ENCODE data around the gene AADAT. TPM values are rescaled to one million over a fixed set of nuclear protein-coding genes. Genes with fewer than 3 reads are reported as not detected.

AADAT gene
- total and polyA plus RNA-seq, 2 of the 4 experiments (the other 2 are of a cell fraction): 4.7 to 6.9 TPM

- DNase-seq (no peak), ATAC-seq (ENCODE audit: low read depth) (no peak)
- WGBS, 2 experiments (ENCODE audit: extremely low coverage in 2 of 2, insufficient read length in 1 of 2): no CpG with 5 or more reads among the region's 2 CpGs
- Histone ChIP-seq H3K9me3 (ENCODE audit: control insufficient read depth, insufficient read depth, low read length) (no peaks in the 10 kb centered on the region), H3K9ac (ENCODE audit: low read depth, low read length) (no peak overlapping the region), H4K8ac (ENCODE audit: low read depth in 2 of 2, low read length in 2 of 2) (no peak overlapping the region), H3K9me1 (ENCODE audit: insufficient read depth, low read length) (no peaks in the 10 kb centered on the region), H3K79me1 (ENCODE audit: low read depth in 1 of 2, low read length in 2 of 2) (peaks cover 0 to 6% of the 10 kb centered on the region in 2 experiments; a peak in 1 of 4 replicates), H2BK15ac (ENCODE audit: low read depth, low read length) (no peak overlapping the region), H3K27ac (ENCODE audit: insufficient read depth, low read length) (no peak overlapping the region), H2AFZ (replicated peaks; ENCODE audit: low read length, poor library complexity) (no peak overlapping the region), H3K18ac (ENCODE audit: low read depth, low read length) (no peak overlapping the region), H3K4me3 (ENCODE audit: insufficient read depth, low read depth, low read length) (no peak overlapping the region), H3K14ac (replicated peaks; ENCODE audit: low read depth, low read length) (no peak overlapping the region), H2AK9ac (replicated peaks; ENCODE audit: low read depth, low read length, poor library complexity) (no peak overlapping the region), H2BK120ac (ENCODE audit: low read depth, low read length) (no peak overlapping the region), H3K4me1 (ENCODE audit: control insufficient read depth, insufficient read depth, low read length) (no peaks in the 10 kb centered on the region), H3K36me3 (ENCODE audit: control insufficient read depth, insufficient read depth, low read length) (no peaks in the 10 kb centered on the region), H3K23ac (ENCODE audit: low read depth, low read length) (no peak overlapping the region), H4K91ac (ENCODE audit: insufficient read depth, low read depth, low read length) (no peak overlapping the region), H4K5ac (ENCODE audit: low read depth, low read length) (no peak overlapping the region), H2AK5ac (ENCODE audit: low read depth, low read length) (no peak overlapping the region), H3K4ac (ENCODE audit: low read depth, low read length) (no peak overlapping the region), H3K4me2 (ENCODE audit: low read depth, low read length) (no peak overlapping the region), H3K27me3 (ENCODE audit: control insufficient read depth, insufficient read depth, low read length) (no peaks in the 10 kb centered on the region; the same call in 1 of the 2 replicates), H3K56ac (ENCODE audit: extremely low read depth, insufficient read depth, low read length) (no peak overlapping the region), H2BK20ac (ENCODE audit: low read depth, low read length) (no peak overlapping the region), H2BK5ac (ENCODE audit: low read depth, low read length, poor library complexity, severe bottlenecking) (no peak overlapping the region), H4K20me1 (ENCODE audit: insufficient read depth, low read length) (no peaks in the 10 kb centered on the region)
- no TSS peak for BruUV-seq (replicated peaks)
- intact Hi-C loops (cut with micrococcal nuclease): no loop called here
- in situ Hi-C loops (cut with MboI; ENCODE audit: low sequenced_read_pairs): no loop called here
- TF ChIP-seq RFX5 (IDR thresholded peaks at IDR 0.05; ENCODE audit: low read depth, low read length): no peak
- no peak for TF ChIP-seq ELK1 (IDR thresholded peaks at IDR 0.05; ENCODE audit: borderline replicate concordance, low read depth, low read length)
- TF ChIP-seq MAZ (IDR thresholded peaks at IDR 0.05; ENCODE audit: borderline replicate concordance, low read depth, low read length): no peak
- no peak for TF ChIP-seq MXI1 (IDR thresholded peaks at IDR 0.05; ENCODE audit: borderline replicate concordance, low read depth, low read length)
- TF ChIP-seq FOS (IDR thresholded peaks at IDR 0.05; ENCODE audit: low read depth, low read length): no peak
- no peak for TF ChIP-seq USF2 (IDR thresholded peaks at IDR 0.05; ENCODE audit: low read depth, low read length)
- TF ChIP-seq BHLHE40 (IDR thresholded peaks at IDR 0.05; ENCODE audit: low read depth, low read length): no peak
- no peak for TF ChIP-seq SMC3 (IDR thresholded peaks at IDR 0.05; ENCODE audit: low read depth, low read length)
- no peak for TF ChIP-seq RAD21 (IDR thresholded peaks at IDR 0.05; ENCODE audit: low read length)
- TF ChIP-seq CEBPB (IDR thresholded peaks at IDR 0.05; ENCODE audit: low read depth, low read length): no peak
- dilution Hi-C loops (cut with HindIII; ENCODE audit: low sequenced_read_pairs, unreplicated experiment): no loop called here
- POLR2A ChIA-PET (ENCODE audit: unreplicated experiment): no interaction called here
- CTCF ChIA-PET: no interaction called here
Observed at GRCh38 chr4:170093973-170094535, 4.3 kb upstream of the AADAT start.

All from IMR-90 (cell line).